Retinal pigment epithelial cell (primary cell): ENCODE measurements around the gene PARP16.

ENCODE experiments used
- DNase-seq: peaks from one replicate; pipeline ENCODE4 v3.0.0-alpha.2; 2010; ENCODE audit warnings: low read depth
- H3K4me3 ChIP-seq: 2 replicates; pipeline ENCODE4 v1.5.1; 2011; ENCODE audit warnings: mild to moderate bottlenecking, low read length, control low read depth, moderate library complexity
- CTCF ChIP-seq: conservative IDR thresholded peaks from 2 replicates; pipeline ENCODE4 v1.5.1; 2011; ENCODE audit warnings: low read depth, low read length, control low read depth, inconsistent platforms

Gene PARP16

GRCh38 chr15:65264863-65265430 is 21.7 kb downstream of the PARP16 start:
- DNase-seq, result no peak
- H3K4me3 ChIP-seq, result no peak overlapping the region
- no peak for TF ChIP-seq CTCF

GRCh38 chr15:65263313-65263712 is 23.4 kb downstream of the PARP16 start:
- H3K4me3 ChIP-seq, result no peak overlapping the region
- DNase-seq, result no peak
- TF ChIP-seq CTCF, result no peak

GRCh38 chr15:65260968-65261367 is 25.7 kb downstream of the PARP16 start:
- DNase-seq, result no peak
- no peak overlapping the region for H3K4me3 ChIP-seq
- TF ChIP-seq CTCF, result no peak

- no peak for DNase-seq
- H3K4me3 ChIP-seq, result no peak overlapping the region
- no peak for TF ChIP-seq CTCF
These were observed 27.3 kb downstream of the PARP16 start for GRCh38 chr15:65259367-65259797.

- no peak for DNase-seq
- no peak for TF ChIP-seq CTCF
- no peak overlapping the region for H3K4me3 ChIP-seq
These were observed 28.1 kb downstream of the PARP16 start for GRCh38 chr15:65258375-65259262.

GRCh38 chr15:65255486-65256140 is 31.1 kb downstream of the PARP16 start:
- no peak for DNase-seq
- TF ChIP-seq CTCF, result no peak
- H3K4me3 ChIP-seq, result no peak overlapping the region
